ENCODE data around the gene HMX1.

- no peak for TF ChIP-seq EP300 (IDR thresholded peaks at IDR 0.05)
- TF ChIP-seq, protein P1, sequence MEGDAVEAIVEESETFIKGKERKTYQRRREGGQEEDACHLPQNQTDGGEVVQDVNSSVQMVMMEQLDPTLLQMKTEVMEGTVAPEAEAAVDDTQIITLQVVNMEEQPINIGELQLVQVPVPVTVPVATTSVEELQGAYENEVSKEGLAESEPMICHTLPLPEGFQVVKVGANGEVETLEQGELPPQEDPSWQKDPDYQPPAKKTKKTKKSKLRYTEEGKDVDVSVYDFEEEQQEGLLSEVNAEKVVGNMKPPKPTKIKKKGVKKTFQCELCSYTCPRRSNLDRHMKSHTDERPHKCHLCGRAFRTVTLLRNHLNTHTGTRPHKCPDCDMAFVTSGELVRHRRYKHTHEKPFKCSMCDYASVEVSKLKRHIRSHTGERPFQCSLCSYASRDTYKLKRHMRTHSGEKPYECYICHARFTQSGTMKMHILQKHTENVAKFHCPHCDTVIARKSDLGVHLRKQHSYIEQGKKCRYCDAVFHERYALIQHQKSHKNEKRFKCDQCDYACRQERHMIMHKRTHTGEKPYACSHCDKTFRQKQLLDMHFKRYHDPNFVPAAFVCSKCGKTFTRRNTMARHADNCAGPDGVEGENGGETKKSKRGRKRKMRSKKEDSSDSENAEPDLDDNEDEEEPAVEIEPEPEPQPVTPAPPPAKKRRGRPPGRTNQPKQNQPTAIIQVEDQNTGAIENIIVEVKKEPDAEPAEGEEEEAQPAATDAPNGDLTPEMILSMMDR (IDR thresholded peaks at IDR 0.05), result no peak
These were observed 39.3 kb downstream of the HMX1 start for GRCh38 chr4:8832113-8832915.

All from gastroesophageal sphincter (tissue), 3 donors.